Peyer's patch (tissue), 4 donors: Measurements from ENCODE around the gene ILF2.
"Not testable (repeated sequence)": the region's sequence is repeated elsewhere in the genome, so short reads cannot be mapped to it uniquely, and the experiment has no call there.

Experiments
- POLR2A ChIP-seq, 2 donors: fragments of 450-650 bp; IDR thresholded peaks; one replicate each; pipeline ENCODE4 v1.5.1; 2017; ENCODE audit warnings: antibody characterized with exemption in 2 of 2, mild to moderate bottlenecking in 2 of 2, moderate library complexity in 2 of 2
- TF ChIP-seq, protein P1 (sequence below), 6 experiments: fragments of 450-650 bp in 4 of 6; fragments of 200-600 bp in 2 of 6; sonication (generic) in 1 of 6; IDR thresholded peaks; one replicate each; pipeline ENCODE4 v1.5.1; 2017 to 2019; ENCODE audit warnings: antibody characterized with exemption in 6 of 6, mild to moderate bottlenecking in 3 of 6, moderate library complexity in 1 of 6

DNA sequence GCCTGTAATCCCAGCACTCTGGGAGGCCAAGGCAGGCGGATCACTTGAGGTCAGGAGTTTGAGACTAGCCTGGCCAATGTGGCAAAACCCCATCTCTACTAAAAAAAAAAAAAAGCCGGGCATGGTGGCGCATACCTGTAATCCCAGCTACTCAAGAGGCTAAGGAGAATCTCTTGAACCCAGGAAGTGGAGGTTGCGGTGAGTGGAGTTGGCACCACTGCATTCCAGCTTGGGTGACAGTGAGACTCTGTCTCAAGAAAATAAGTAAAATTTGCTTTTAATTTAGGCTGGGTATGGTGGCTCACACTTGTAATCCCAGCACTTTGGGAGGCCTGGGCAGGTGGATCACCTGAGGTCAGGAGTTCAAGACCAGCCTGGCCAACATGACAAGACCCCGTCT lies 30.6 kb downstream of the ILF2 start:
- TF ChIP-seq, protein P1, sequence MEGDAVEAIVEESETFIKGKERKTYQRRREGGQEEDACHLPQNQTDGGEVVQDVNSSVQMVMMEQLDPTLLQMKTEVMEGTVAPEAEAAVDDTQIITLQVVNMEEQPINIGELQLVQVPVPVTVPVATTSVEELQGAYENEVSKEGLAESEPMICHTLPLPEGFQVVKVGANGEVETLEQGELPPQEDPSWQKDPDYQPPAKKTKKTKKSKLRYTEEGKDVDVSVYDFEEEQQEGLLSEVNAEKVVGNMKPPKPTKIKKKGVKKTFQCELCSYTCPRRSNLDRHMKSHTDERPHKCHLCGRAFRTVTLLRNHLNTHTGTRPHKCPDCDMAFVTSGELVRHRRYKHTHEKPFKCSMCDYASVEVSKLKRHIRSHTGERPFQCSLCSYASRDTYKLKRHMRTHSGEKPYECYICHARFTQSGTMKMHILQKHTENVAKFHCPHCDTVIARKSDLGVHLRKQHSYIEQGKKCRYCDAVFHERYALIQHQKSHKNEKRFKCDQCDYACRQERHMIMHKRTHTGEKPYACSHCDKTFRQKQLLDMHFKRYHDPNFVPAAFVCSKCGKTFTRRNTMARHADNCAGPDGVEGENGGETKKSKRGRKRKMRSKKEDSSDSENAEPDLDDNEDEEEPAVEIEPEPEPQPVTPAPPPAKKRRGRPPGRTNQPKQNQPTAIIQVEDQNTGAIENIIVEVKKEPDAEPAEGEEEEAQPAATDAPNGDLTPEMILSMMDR (IDR thresholded peaks at IDR 0.05) = not testable (repeated sequence)
- TF ChIP-seq POLR2A (IDR thresholded peaks at IDR 0.05) = not testable (repeated sequence)
